Measurements from ENCODE around the gene CPLX1.

The CPLX1 gene

GRCh38 chr4:848803-849477, 23.0 kb upstream of the CPLX1 start:
- no peak for DNase-seq (ENCODE audit: insufficient read length, low spot score)
- no peak for FAIRE-seq

GRCh38 chr4:848307-848691, 22.4 kb upstream of the CPLX1 start:
- FAIRE-seq = no peak
- TF ChIP-seq CTCF (IDR thresholded peaks at IDR 0.05; ENCODE audit: insufficient read depth, missing control alignments) = no peak
- no peak for DNase-seq (ENCODE audit: insufficient read length, low spot score)

More at GRCh38 chr4:848803-849477, 23.0 kb upstream of the CPLX1 start:
- no peak for TF ChIP-seq CTCF (IDR thresholded peaks at IDR 0.05; ENCODE audit: insufficient read depth, missing control alignments)

GRCh38 chr4:845836-846251, 19.9 kb upstream of the CPLX1 start:
- no peak for TF ChIP-seq CTCF (IDR thresholded peaks at IDR 0.05; ENCODE audit: insufficient read depth, missing control alignments)

GRCh38 chr4:845233-845835, 19.4 kb upstream of the CPLX1 start:
- DNase-seq (ENCODE audit: insufficient read length, low spot score) = no peak
- FAIRE-seq = no peak
- TF ChIP-seq CTCF (IDR thresholded peaks at IDR 0.05; ENCODE audit: insufficient read depth, missing control alignments) = no peak

More at GRCh38 chr4:845836-846251, 19.9 kb upstream of the CPLX1 start:
- FAIRE-seq (no peak), DNase-seq (ENCODE audit: insufficient read length, low spot score) (no peak)

GRCh38 chr4:844752-845232, 18.9 kb upstream of the CPLX1 start:
- no peak for TF ChIP-seq CTCF (IDR thresholded peaks at IDR 0.05; ENCODE audit: insufficient read depth, missing control alignments)
- FAIRE-seq (no peak), DNase-seq (ENCODE audit: insufficient read length, low spot score) (no peak)

GRCh38 chr4:839675-840443, 13.9 kb upstream of the CPLX1 start:
- FAIRE-seq (no peak), DNase-seq (ENCODE audit: insufficient read length, low spot score) (no peak)
- TF ChIP-seq CTCF (IDR thresholded peaks at IDR 0.05; ENCODE audit: insufficient read depth, missing control alignments) = no peak

Measured in D721Med (cell line).